DOHH2 (cell line): ENCODE results near the gene SELENOS.

Source experiments
- H3F3A ChIP-seq: fragments of 200-600 bp; sonication (generic), shearing (Covaris generic); 2 replicates; pipeline ENCODE4 v1.6.0; 2016; ENCODE audit warnings: antibody characterized with exemption, mild to moderate bottlenecking; ENCODE audit not compliant: control insufficient read depth, insufficient read depth
- H3K27ac ChIP-seq: fragments of 200-600 bp; sonication (generic); 2 replicates; pipeline ENCODE4 v1.5.1; 2014; ENCODE audit warnings: low read depth, mild to moderate bottlenecking, low read length, moderate library complexity
- H3K27me3 ChIP-seq: fragments of 200-600 bp; sonication (generic); 2 replicates; pipeline ENCODE4 v1.6.1; 2014; ENCODE audit warnings: mild to moderate bottlenecking, low read length, mixed read lengths; ENCODE audit not compliant: control insufficient read depth
- H3K36me3 ChIP-seq: fragments of 200-600 bp; sonication (generic); 2 replicates; pipeline ENCODE4 v1.6.1; 2014; ENCODE audit warnings: mild to moderate bottlenecking, low read length, moderate library complexity, mixed read lengths; ENCODE audit not compliant: control insufficient read depth
- H3K4me1 ChIP-seq: fragments of 200-600 bp; sonication (generic); 2 replicates; pipeline ENCODE4 v1.6.1; 2014; ENCODE audit warnings: mild to moderate bottlenecking, low read length, mixed read lengths; ENCODE audit not compliant: control insufficient read depth
- H3K4me2 ChIP-seq: fragments of 200-600 bp; sonication (generic); 2 replicates; pipeline ENCODE4 v1.6.0; 2014; ENCODE audit warnings: mild to moderate bottlenecking, low read length, moderate library complexity
- H3K4me3 ChIP-seq: fragments of 200-600 bp; sonication (generic); 2 replicates; pipeline ENCODE4 v1.5.1; 2014; ENCODE audit warnings: mild to moderate bottlenecking, low read length, mixed read lengths
- H3K79me2 ChIP-seq: fragments of 200-600 bp; sonication (generic); 2 replicates; pipeline ENCODE4 v1.6.1; 2014; ENCODE audit warnings: mild to moderate bottlenecking, low read length, mixed read lengths; ENCODE audit not compliant: control insufficient read depth
- H3K9me2 ChIP-seq: fragments of 200-600 bp; sonication (generic); replicated peaks from 2 replicates; pipeline ENCODE4 v1.6.1; 2014; ENCODE audit warnings: mild to moderate bottlenecking, low read length, mixed read lengths; ENCODE audit not compliant: control insufficient read depth
- H3K9me3 ChIP-seq: fragments of 200-600 bp; sonication (generic); 2 replicates; pipeline ENCODE4 v1.6.1; 2014; ENCODE audit warnings: antibody characterized with exemption, low read length, mixed read lengths; ENCODE audit not compliant: control insufficient read depth, insufficient read depth
- H4K20me1 ChIP-seq: fragments of 200-600 bp; sonication (generic); 2 replicates; pipeline ENCODE4 v1.6.0; 2014; ENCODE audit warnings: low read depth, mild to moderate bottlenecking, antibody characterized with exemption, low read length, moderate library complexity; ENCODE audit not compliant: control insufficient read depth, insufficient read depth
- EZH2phosphoT487 ChIP-seq: fragments of 200-600 bp; sonication (generic); IDR thresholded peaks from 2 replicates; pipeline ENCODE4 v1.6.1; 2017; ENCODE audit warnings: borderline replicate concordance, mild to moderate bottlenecking, antibody characterized with exemption, low read length, moderate library complexity, mixed read lengths
- TF ChIP-seq, protein P1 (sequence below): fragments of 200-600 bp; sonication (generic); IDR thresholded peaks from one replicate; pipeline ENCODE4 v1.5.1; 2014; ENCODE audit warnings: antibody characterized with exemption, mild to moderate bottlenecking, low read depth, low read length; ENCODE audit not compliant: poor library complexity, severe bottlenecking

Gene SELENOS

DNA sequence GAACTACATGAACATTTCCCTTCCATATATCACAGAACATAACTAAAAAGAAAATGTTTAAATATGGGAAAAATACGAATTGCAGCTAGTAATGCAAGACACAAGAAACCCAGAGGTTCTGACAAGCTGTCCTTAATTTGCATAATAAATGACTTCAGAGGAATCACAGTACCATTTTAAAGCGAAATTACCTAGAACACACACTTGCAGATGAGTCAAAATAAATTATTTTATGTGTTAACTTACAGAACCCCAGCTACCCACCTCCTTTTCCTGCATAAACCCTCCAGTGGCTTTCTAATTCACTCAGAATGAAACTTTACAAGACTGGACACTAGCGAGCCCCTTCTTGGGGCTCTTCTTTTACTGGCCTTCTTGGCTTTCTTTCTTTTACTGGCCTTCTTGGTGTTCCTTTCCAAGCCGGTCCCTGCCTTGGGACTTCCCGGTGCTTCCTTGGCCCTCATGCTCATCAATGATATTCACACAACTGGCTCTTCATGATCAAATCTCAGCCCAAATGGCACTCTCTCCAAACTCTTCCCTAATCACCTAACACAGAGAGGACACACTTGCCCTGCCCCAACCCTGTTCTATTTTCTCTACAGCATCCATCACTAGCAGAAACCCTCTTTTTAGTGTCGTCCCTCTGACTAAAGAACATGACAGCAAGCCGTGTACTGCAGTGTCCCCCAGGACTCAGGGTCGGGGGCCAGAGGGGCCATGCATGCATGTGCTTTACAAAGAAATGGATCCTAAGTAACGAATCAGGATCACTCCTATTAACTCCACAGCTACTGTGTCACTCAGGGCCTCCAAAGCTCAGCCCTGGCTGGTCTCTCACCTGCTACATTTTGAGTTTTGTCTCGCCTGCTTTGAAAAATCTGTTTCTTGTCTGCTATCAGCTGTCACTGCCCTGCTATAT, 30.2 kb downstream of the SELENOS start:
- H3K4me3 ChIP-seq: peak overlapping the region; percentile 43
- TF ChIP-seq EZH2phosphoT487: no peak
- TF ChIP-seq, protein P1, sequence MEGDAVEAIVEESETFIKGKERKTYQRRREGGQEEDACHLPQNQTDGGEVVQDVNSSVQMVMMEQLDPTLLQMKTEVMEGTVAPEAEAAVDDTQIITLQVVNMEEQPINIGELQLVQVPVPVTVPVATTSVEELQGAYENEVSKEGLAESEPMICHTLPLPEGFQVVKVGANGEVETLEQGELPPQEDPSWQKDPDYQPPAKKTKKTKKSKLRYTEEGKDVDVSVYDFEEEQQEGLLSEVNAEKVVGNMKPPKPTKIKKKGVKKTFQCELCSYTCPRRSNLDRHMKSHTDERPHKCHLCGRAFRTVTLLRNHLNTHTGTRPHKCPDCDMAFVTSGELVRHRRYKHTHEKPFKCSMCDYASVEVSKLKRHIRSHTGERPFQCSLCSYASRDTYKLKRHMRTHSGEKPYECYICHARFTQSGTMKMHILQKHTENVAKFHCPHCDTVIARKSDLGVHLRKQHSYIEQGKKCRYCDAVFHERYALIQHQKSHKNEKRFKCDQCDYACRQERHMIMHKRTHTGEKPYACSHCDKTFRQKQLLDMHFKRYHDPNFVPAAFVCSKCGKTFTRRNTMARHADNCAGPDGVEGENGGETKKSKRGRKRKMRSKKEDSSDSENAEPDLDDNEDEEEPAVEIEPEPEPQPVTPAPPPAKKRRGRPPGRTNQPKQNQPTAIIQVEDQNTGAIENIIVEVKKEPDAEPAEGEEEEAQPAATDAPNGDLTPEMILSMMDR: no peak
- peak overlapping the region; percentile 47 for H3K4me2 ChIP-seq
- H3K27me3 ChIP-seq: no peaks in the 10 kb centered on the region
- peaks cover 7% of the 10 kb centered on the region; the same call in 1 of the 2 replicates for H3F3A ChIP-seq
- peaks cover 36% of the 10 kb centered on the region; the same call in 1 of the 2 replicates for H4K20me1 ChIP-seq
- H3K9me2 ChIP-seq: no peaks in the 10 kb centered on the region
- peaks cover 72% of the 10 kb centered on the region for H3K4me1 ChIP-seq
- H3K36me3 ChIP-seq: peaks cover 11% of the 10 kb centered on the region
- H3K27ac ChIP-seq: 0 out of 2 replicates have a peak overlapping the region, but pooled peaks have one; percentile 3
- H3K9me3 ChIP-seq: no peaks in the 10 kb centered on the region
- peaks cover 85% of the 10 kb centered on the region for H3K79me2 ChIP-seq

DNA sequence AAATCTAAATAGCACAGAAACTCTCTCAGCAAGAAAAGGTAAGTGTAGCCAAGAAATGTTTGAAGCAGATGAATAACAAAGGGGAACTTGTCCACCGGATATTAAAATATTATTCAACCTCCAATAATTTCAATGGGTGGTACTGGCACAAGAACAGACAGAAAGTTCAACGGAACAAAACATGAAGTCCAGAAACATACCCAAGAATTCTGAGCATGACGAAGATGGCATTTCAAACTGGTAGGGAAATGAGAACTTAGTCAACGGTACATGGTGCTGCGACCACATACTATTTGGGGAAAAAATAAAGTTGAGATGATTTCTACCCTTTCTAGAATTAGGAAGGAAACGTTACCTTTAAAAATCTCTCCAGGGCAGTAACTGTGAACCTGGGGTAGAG, 30.9 kb downstream of the SELENOS start:
- Histone ChIP-seq H3K9me2 (no peaks in the 10 kb centered on the region), H3F3A (peaks cover 7% of the 10 kb centered on the region; the same call in 1 of the 2 replicates), H3K79me2 (peaks cover 92% of the 10 kb centered on the region), H3K9me3 (no peaks in the 10 kb centered on the region), H3K4me1 (peaks cover 74% of the 10 kb centered on the region), H3K27ac (0 out of 2 replicates have a peak overlapping the region, but pooled peaks have one; percentile 3), H3K4me2 (peak overlapping the region; percentile 47), H4K20me1 (peaks cover 37% of the 10 kb centered on the region; the same call in 1 of the 2 replicates), H3K4me3 (peak overlapping the region; percentile 43), H3K36me3 (peaks cover 15% of the 10 kb centered on the region), H3K27me3 (no peaks in the 10 kb centered on the region)
- no peak for TF ChIP-seq EZH2phosphoT487
- TF ChIP-seq, protein P1: no peak

DNA sequence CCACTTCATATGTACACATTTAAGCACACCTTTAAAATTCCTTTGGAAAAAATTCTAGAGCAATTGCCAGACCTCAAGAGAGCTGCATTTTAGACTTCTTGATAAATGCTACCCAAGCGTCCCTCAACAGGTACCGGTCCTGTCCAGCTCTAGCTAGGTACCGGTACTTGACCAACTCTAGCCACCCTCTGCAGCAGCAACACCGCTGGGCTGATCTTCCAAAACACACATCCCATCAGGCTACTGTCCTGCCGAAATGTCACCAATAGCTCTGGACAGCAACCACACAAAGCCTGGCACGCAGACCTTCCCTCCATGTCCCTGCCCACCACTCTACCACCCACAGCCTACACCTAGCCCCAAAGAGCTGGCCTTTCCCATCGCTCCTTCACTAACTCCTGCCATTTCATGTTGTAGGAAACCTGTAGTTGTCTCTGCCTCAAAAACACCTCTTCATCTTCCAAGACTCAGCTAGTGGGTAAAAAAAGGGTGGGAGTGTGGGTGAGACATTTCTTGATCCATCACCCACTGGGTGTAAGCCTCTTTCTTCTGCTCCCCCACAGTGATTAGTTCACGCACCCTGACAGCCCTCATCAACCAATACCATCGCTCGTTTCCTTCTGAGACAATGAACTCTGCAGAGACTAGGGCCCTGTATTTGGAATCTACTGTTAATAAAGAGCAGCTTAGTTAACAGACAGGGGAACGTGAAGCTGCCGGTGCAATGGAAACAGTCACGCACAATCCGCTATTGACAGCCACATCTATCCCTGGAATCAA, 32.2 kb downstream of the SELENOS start:
- Histone ChIP-seq H3K27ac (no peak overlapping the region), H3K36me3 (peaks cover 15% of the 10 kb centered on the region), H3K9me2 (no peaks in the 10 kb centered on the region), H3K9me3 (no peaks in the 10 kb centered on the region), H3F3A (peaks cover 7% of the 10 kb centered on the region; the same call in 1 of the 2 replicates), H3K4me3 (no peak overlapping the region), H3K79me2 (peaks cover 96% of the 10 kb centered on the region), H3K4me2 (peak overlapping the region; percentile 7), H3K4me1 (peaks cover 66% of the 10 kb centered on the region), H4K20me1 (peaks cover 28% of the 10 kb centered on the region; the same call in 1 of the 2 replicates), H3K27me3 (no peaks in the 10 kb centered on the region)
- TF ChIP-seq, protein P1: no peak
- TF ChIP-seq EZH2phosphoT487: no peak
